Smooth muscle cell of the brain vasculature (primary cell): ENCODE measurements around the gene MAP2K3.
"Not testable (repeated sequence)": the region's sequence is repeated elsewhere in the genome, so short reads cannot be mapped to it uniquely, and the experiment has no call there.

Source experiments
- DNase-seq: peaks from one replicate; pipeline ENCODE4 v3.0.0-alpha.2; 2012; ENCODE audit warnings: low read depth, low spot score

The MAP2K3 gene

DNA sequence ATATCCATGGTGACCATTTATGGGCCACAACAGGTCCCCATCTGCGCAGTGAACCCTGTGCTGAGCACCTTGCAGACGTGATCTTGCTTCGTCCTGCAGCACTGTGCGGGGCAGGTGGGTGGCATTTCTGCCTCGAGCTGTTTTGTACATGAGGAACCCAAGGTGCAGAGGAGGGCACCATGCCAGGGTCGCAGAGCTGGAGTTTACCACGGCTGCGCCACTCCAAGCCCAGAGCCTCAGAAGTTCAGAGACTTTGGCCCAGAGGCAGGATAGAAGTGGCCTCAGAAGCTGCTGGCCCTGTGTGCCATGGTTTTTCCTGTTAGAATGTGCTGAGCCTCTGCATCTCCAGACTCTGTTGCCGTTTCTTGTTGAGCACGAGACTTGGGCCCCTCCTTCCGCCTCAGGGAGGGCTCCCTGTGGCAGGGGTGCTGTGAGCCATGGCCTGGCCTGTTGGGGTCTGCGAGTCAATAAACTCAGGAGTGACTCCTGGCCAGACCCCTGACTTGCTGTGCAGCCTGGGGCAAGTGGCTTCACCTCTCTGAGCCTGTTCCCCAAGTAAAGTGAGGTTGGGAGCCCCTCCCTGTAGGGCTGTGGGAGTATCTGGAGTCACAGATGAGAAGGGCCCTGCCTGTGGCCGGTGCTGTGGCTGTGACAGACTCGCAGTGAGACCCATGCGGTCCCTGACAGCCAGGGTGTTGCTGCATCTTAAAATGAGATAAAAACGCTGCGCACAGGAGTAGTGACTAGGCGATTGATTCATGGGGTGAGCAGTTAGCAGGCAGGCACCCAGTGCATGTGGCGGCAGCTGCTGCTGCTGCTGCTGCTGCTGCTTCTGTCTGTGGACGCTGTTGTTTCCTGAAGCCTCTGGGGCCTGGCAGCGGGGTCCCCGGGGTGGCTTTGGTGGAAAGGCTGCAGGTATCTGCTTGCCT, 11.8 kb downstream of the MAP2K3 start:
- no peak for DNase-seq

DNA sequence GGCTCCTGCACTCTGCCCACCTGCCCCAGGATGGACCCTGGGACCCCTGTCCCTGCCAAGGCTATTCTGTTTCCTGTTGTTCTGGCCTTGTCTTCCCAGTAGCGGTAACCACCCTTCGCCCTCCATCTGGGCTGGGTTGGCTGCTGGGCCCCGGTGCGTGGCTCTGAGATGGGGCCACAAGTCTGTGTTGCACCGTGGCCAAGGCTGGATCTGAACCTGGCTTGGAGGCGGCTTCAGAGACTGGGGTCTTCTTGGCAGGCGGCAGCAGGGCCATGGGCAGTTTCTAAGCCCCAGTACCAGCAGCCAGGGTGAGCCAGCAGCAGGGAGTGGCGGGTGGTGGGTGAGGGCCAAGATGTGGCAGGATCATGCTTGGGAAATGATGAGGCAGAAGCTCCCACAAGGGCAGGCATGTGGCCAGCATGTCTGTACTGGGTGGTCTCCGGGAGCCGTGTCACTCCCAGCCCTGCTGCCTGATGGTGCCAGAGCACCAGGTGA, 12.6 kb downstream of the MAP2K3 start:
- DNase-seq = no peak

DNA sequence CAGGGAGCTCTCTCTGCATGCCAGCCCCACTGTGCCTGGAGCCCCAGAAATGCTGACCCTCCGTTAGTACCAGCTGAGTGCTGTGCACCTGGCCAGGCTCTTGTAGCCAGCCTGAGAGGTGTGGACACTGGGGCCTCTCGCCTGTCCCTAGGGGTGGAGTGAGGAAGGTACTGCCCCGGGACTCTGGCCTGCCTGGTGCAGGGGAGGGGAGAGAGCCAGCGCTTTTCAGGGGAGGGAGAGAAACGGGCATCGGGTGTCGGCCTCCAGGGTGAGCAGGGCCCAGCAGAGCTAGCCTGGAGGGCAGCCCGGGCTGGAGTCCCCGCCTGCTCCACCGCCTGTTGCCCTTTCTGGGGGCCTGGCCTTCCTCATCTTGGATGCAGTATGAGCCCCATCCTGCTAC, 13.1 kb downstream of the MAP2K3 start:
- DNase-seq = no peak

DNA sequence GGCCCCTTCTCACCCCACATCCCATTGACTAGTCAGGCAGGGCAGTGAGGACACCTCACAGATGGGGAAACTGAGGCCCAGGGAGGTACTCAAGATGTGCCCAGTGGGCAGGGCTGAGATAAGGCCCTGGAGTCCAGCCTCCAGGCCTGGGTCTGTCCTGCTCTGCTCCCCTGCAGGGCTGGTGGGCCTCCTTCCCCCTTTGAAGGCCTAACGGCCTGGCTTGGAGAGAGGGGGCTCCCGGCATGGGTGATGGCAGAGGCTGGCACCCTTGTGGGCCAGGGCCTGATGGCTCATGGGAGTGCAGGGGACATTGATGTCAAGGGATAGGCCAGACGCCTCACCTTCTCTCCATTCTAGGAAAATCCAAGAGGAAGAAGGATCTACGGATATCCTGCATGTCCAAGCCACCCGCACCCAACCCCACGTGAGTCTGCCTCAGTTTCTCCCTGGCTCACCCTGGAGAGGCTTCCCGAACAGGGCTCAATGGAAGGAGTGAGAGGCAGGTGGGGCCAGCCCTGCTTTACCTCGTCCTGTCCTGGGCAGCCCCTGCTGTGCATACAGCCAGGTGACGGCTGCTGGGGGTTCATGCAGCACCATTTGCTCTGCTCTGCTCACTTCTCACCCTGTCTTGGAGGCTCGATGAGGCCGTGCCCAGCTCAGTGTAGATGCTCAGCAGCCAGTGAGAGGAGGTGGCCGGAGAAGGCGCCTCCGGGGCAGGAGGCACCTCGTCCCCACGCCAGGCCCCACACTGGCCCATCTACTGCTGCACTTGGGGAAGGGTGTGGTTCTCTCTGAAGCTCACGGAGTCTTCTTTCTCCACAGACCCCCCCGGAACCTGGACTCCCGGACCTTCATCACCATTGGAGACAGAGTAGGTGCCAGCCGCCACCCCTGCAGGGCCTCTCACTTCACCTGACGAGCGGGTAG, 13.8 kb downstream of the MAP2K3 start:
- DNase-seq = no peak

DNA sequence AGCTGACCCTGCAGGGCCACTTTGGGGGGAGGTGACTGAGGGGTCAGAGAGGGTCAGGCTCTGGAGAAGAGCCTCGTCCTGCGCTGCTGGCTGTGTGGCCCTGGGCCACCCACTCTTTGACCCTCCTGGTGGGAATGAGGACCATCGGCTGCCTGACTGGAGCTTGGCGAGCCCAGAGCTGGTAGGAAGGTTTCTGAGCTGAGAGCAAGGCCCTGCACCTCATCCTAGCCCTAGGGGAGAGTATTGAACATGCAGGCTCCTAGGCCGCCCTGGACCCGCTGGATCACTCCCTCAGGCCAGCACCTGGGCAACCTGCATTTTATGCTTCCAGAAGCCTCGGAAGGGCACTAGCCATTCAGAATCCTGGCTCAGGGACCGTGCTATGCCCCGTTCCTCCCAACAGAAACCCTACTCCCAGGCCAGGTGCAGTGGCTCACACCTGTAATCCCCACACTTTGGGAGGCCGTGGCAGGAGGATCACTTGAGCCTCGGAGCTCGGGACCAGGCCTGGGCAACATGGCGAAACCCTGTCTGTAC, 14.5 kb downstream of the MAP2K3 start:
- DNase-seq = no peak

DNA sequence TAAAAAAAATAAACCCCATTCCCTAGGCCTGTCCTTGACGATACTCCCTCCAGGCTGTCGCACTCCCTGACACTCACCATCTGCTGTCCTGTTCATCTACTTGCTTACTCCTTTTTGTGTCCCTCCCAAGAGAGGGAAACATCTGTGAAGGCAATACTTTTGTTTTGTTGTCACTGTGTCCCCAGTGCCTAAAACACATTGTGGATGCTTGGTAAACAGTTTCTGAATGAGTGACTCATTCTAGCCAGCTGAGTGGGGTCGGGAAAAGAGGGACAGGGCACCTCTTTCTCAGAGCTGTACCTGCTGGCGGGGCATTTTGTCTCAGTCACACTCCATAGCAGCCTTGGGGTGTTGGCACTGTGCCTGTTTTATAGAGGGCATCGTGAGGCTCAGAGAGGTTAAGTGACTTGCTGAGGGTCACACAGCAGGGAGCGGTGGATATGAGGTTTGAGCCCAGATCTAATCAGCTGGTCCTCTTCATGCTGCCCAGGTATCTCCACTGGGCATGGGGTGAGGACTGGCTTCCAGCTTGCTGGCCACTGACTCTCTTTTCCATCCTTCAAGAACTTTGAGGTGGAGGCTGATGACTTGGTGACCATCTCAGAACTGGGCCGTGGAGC, 15.6 kb downstream of the MAP2K3 start:
- DNase-seq = no peak

DNA sequence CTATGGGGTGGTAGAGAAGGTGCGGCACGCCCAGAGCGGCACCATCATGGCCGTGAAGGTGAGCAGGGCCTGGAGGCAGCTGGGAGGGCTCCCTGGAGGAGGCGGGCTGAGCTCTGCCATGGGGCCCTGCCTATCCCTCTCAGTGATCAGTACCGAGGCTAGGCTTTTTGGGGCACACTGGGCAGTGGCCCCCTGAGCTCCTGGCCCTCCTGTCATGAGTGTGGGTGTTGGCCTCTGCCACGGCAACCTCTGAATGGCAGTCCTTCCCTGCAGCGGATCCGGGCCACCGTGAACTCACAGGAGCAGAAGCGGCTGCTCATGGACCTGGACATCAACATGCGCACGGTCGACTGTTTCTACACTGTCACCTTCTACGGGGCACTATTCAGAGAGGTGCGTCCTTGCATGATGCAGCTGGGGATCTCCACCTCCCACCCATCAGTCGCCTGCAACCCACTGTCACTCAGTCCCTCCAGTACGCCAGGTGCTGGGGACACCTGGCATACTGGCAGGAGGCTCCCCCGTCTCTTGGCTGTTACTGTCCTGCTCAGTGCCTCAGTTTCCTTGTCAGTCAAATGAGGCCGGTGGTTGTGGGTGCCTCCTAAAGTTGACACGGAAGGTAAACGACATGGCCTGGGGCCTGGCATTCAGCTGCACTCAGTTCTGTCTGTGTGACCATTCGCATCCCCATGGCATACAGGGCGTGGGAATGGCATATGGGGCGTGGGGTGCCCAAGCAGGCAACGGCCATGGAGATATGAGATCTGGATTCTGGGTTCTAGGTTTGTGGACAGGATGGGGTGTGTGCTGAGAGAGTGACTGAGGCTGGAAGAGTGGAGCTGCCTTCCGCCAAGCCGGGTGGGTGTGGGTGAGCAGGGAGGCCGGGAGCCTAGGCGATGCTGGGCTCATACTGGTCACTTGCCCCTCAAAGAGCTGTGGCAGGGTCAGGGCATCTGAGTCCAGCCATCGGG, 16.4 kb downstream of the MAP2K3 start:
- no peak for DNase-seq

DNA sequence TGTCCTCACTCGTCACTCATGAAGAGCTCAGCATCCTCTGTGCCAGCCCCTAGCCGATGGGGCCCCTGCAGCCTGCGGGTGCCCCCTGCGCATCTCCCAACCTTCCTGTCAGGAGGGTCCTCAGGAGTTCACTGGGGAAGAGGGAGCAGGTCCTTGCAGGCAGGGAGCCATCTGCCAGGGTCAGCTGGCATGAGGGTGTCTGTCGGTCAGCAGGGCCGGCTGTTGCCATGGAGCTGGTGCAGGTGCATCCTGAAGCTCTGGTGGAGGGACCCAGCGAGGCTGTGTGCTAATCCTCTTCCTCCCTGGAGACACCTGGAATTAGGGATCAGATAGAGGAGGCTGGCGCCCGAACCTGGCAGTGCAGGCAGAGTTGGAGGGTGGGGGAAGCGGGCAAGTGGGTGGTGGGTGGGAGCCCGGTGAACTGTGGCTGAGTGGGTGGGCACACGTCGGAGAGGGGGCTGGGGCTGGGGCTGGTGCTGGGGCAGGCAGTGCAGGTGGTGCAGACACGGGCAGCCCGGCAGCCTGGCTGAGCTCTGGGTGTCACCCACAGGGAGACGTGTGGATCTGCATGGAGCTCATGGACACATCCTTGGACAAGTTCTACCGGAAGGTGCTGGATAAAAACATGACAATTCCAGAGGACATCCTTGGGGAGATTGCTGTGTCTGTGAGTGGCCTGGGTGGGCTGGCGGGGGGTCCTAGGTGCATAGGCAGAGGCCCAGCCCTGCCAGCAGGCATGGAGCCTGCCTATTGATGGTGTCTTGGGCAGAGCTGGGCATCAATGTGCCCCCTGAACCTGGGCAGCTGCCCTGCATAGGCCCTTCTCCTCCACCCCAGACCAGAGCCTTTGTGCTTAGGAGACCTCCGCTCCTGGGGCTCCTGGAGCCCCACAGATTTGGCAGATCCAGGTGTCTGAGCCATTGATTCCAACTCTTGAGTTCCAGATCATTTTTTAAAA, 17.4 kb downstream of the MAP2K3 start:
- DNase-seq = no peak

DNA sequence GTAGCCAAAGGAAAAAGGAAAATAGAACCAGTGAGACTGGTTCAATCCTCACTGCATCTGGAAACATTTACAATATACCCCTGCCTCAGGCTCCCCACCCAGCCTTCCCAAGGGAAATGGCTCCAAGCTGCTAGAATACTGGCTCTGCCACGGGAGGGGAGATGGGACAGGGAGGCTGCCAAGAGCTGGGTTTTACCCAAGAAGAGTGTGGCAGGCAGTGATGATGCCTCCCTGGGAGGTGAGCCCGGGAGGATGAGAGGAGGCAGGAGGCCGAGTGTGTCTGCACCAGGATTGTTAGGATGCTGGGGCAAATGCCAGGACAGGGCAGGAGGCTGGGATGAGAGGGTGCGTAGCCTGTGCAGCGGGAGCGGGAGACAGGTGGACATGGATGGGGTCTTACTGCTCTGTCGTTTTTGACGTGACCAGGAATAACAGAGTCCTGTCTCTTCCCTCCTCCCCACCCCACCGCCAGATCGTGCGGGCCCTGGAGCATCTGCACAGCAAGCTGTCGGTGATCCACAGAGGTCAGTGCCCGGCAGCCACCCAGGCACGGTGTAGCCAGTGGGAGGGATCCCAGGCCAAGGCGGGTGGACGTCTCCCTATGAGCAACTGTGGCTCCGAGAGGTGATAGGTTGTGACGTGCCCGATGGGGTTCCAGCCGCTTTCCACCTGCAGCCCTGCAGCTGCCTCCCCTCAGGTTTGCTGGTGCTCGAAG, 18.4 kb downstream of the MAP2K3 start:
- DNase-seq = no peak

DNA sequence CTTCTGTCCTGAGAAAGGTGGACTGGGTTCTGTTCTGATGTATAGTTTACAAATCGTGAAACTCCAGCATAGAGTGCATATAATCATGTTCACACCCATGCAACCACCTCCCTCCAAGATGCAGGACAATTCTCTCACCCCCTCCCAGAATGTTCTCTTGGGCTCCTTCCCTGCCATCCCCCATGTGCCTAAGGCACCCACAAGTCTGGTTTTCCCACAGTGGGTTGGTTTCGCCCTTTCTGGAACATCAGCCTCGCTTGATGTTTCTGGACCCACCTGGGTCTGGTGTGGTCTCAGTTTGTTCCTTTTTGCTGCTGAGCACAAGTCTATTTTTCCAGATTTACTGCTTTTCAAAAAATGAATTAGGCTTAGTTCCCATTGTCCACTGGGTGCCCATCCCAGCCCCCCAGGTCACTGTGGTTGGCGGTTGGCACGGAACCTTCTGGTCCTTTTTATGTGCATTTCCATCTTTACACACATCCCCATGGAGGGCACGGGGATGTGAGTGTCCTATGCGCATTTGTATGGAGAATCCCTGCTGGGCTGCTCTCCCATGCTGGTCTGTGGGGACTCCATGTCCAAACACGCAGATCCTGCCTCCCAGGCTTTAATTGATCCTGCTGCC, 19.0 kb downstream of the MAP2K3 start:
- DNase-seq = no peak

DNA sequence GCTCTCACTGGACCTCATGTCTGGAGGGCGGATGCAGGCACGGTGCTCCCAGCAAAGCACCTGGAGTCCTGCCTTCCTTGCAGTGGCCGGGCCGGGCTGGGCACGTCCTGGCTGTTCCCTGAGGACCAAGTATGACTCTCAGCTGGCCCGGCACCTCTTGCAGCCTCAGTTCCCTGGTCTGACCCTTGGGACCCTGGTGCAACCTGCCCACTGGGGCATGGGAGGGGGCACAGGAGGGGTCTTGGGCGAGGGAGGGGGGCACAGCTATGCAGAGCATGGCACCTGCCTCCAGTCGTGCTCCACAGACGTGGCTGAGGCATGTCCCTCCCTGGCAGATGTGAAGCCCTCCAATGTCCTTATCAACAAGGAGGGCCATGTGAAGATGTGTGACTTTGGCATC, 19.6 kb downstream of the MAP2K3 start:
- DNase-seq = no peak

DNA sequence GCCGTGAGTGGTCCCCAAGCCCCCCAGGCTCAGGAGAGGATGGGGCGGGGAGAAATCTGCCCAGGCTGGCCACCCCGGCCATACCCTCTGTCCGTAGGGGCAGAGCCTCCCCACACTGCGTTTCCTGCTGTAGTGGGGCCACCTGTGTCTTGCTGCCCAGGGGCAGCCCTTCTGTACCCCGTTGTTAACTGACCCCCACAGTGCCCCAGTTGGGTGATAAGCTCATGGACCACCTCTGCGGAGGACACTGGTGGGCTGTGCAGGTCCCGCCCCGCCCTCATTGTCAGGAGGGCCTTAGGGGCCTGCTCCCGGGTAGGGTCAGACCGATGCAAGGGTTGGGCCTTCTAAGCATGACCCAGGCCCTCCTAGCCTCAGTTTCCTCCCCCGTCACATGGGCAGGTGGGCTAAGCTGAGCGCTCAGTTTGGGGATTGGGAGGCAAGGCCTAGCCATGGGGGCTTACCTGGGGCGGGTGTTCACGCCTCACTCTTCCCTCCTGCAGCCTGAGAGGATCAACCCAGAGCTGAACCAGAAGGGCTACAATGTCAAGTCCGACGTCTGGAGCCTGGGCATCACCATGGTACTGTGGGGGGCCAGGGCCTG, 20.1 kb downstream of the MAP2K3 start:
- DNase-seq = not testable (repeated sequence)

DNA sequence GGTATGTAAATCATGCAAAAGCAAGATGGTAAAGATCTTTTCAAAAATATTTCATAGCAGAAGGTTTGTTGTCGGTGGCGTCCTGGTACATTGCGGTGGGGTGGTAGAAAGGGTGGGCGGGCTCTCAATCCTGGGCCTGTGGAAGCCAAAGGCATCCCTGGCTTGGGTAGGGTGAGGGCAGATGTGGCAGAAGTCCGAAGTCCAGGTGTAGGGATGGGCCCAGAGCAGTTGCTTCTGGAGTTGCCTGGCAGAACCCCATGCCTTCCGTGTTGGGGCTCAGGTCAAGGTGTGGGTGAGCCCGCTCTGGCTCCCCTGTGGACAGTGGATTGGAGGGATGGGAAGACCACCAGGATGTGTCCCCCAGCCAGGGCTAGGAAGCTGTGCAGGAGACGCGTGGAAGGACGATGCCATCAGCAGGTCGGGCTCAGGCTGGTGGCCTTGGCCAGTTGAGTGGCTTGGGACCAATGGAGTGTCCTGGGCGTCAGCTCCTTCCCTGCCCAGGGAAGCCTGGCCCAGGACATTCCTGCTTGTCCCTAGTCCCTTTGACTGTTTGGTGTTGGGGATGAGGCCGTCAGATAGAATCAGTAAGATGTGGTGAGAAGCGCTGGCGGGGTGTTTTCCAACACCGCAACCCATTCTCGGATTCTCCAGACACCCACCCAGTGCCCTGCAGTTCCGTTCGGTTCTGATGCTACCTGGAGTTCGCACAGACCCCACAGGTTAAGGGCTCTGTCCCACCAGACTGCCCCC, 21.1 kb downstream of the MAP2K3 start:
- not testable (repeated sequence) for DNase-seq

DNA sequence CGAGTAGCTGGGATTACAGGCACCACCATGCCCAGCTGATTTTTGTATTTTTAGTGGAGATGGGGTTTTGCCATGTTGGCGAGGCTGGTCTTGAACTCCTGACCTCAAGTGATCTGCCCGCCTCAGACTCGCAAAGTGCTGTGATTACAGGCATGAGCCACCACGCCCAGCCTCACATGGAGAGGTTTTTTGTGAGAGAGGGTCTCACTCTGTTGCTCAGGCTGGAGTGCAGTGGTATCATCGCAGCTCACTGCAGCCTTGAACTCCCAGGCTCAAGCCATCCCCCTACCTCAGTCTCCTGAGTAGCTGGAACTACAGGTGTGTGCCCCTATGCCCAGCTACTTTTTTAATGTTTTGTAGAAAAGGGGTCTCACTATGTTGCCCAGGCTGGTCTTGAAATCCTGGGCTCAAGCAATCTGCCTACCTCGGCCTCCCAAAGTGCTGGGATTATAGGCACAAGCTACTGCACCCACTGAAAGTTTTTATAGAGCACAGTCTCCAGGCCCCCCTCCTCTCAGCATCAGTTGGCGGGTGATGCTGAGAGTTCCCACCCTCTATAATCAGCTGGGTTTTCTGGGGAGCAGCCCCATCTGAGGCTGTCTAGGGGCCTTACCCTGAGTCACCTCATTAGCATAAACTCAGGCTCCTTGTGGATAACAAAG, 22.2 kb downstream of the MAP2K3 start:
- not testable (repeated sequence) for DNase-seq

DNA sequence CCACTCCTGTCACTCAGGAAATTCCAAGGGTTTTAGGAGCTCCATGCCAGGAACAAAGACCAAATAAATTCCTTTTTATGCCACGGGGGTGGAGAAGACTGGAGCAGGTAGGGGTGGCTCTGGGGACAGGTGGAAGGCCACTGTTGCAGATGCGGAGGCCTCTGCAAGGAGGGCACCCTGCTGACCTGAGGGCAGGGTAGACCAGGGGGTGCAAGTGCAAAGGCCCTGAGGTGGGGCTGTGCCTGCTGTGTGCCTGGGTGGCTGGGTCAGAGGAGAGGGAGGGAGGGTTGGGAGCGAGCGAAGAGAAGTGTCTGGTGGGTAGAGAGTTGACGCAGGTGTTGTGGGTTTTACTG, 22.7 kb downstream of the MAP2K3 start:
- not testable (repeated sequence) for DNase-seq

DNA sequence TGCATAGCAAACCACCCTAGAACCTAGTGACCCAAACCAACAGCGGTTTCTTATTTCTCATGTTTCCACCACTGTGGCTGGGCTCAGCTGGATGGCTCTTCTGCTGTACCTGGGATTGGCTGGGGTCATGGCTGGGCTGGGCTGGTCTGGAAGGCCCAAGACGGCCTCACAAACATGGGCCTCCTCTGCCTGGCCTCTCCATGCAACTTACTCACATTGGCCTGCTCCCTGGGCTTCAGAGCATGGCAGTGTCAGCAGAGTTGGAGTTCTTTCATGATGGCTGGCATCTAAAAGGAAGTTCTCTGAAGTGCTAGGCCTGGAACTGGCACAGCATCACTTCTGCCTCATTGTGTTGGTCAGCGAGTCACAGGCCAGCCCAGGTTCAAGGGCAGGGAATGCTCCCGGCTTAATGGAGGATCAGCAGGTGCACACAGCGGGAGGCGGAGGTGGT, 24.4 kb downstream of the MAP2K3 start:
- DNase-seq = not testable (repeated sequence)
